Measurements from ENCODE around the gene TIMM22. TPM values are rescaled to one million over a fixed set of nuclear protein-coding genes. Genes with fewer than 3 reads are reported as not detected.

Gene TIMM22
- total and polyA plus RNA-seq, 2 donors (not counting 3 experiments of a cell fraction or from before 2014, with no cell fraction given): 19.0 to 19.6 TPM

- DNase-seq (ENCODE audit: low read depth, low spot score): peak; percentile 84
- no peak overlapping the region for H3K4me2 ChIP-seq (ENCODE audit: insufficient read depth, low read length)
- CTCF ChIA-PET: interaction anchor here (0.8 to 5.5 kb wide), 5 partner anchors 17 to 148 kb away, joined by 3 to 39 read pairs (median 4); partner anchors contain the start of gene TIMM22
These were observed 42.7 kb downstream of the TIMM22 start for GRCh38 chr17:1039511-1040215.

DNA sequence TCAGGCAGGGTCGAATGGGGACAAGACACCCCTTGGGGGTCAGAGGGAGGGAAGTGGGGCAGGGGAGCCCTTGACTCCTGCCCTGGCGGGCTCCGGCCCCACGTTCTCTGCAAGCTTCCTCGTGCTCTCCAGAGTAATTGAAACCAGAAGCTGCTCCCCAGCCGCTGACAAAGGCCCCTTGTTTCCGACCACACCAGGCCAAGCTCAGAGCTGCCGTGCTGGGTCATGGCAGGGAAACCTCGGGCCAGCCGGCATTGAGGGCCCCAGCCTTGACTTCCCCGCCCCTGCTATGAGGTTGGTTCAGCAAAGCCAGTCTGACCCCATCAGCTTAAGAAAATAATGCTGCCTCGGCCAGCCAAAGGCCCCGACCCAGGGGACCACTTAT is 43.3 kb downstream of the TIMM22 start:
- TF ChIP-seq JUN (IDR thresholded peaks at IDR 0.05; ENCODE audit: borderline replicate concordance, insufficient read depth, insufficient read length, low read depth) (no peak), EZH2 (IDR thresholded peaks at IDR 0.05; ENCODE audit: borderline replicate concordance, low read depth, low read length, severe bottlenecking) (no peak), MYC (IDR thresholded peaks at IDR 0.05; ENCODE audit: low read depth, low read length) (no peak), POLR2A (IDR thresholded peaks at IDR 0.05; ENCODE audit: low read depth, low read length) (no peak), MAX (IDR thresholded peaks at IDR 0.05; ENCODE audit: insufficient read depth, insufficient read length) (no peak), POLR2AphosphoS5 (IDR thresholded peaks at IDR 0.05; ENCODE audit: insufficient read depth, low read depth, low read length) (no peak), GATA2 (IDR thresholded peaks at IDR 0.05; ENCODE audit: insufficient read depth, insufficient read length, low read depth, low read length) (no peak), FOS (IDR thresholded peaks at IDR 0.05; ENCODE audit: borderline replicate concordance, insufficient read depth, low read length) (no peak)
- TF ChIP-seq, protein P1, sequence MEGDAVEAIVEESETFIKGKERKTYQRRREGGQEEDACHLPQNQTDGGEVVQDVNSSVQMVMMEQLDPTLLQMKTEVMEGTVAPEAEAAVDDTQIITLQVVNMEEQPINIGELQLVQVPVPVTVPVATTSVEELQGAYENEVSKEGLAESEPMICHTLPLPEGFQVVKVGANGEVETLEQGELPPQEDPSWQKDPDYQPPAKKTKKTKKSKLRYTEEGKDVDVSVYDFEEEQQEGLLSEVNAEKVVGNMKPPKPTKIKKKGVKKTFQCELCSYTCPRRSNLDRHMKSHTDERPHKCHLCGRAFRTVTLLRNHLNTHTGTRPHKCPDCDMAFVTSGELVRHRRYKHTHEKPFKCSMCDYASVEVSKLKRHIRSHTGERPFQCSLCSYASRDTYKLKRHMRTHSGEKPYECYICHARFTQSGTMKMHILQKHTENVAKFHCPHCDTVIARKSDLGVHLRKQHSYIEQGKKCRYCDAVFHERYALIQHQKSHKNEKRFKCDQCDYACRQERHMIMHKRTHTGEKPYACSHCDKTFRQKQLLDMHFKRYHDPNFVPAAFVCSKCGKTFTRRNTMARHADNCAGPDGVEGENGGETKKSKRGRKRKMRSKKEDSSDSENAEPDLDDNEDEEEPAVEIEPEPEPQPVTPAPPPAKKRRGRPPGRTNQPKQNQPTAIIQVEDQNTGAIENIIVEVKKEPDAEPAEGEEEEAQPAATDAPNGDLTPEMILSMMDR (IDR thresholded peaks at IDR 0.05; ENCODE audit: extremely low read depth in 1 of 2, insufficient read depth in 1 of 2, low read depth in 1 of 2, low read length in 2 of 2): no peak
- DNase-seq (ENCODE audit: low read depth, low spot score) (no peak), FAIRE-seq (no peak)
- Histone ChIP-seq H3K4me1 (ENCODE audit: control insufficient read depth, extremely low read depth, insufficient read depth, low read length) (peaks cover 30% of the 10 kb centered on the region), H3K36me3 (ENCODE audit: control insufficient read depth in 2 of 2, extremely low read depth in 1 of 2, insufficient read depth in 2 of 2, low read length in 2 of 2) (no peaks in the 10 kb centered on the region), H3K9me1 (replicated peaks; ENCODE audit: control insufficient read depth, extremely low read depth, insufficient read depth, low read length) (no peaks in the 10 kb centered on the region), H3K4me2 (ENCODE audit: insufficient read depth, low read length) (peak overlapping the region; percentile 18), H4K20me1 (replicated peaks; ENCODE audit: control insufficient read depth, extremely low read depth, insufficient read depth, low read length) (no peaks in the 10 kb centered on the region), H3K79me2 (ENCODE audit: control insufficient read depth, insufficient read depth, low read length) (peaks cover 20% of the 10 kb centered on the region), H3K4me3 (replicated peaks in 1 of 3; ENCODE audit: insufficient read depth in 1 of 3, low read depth in 1 of 3, low read length in 3 of 3) (no peak overlapping the region), H3K27me3 (ENCODE audit: control insufficient read depth in 2 of 2, insufficient read depth in 2 of 2, low read length in 2 of 2) (no peaks in the 10 kb centered on the region), H3K9ac (replicated peaks; ENCODE audit: extremely low read depth, insufficient read depth, low read length) (peak overlapping the region; percentile 66), H2AFZ (ENCODE audit: low read depth, low read length) (no peak overlapping the region), H3K9me3 (replicated peaks; ENCODE audit: control insufficient read depth, insufficient read depth, low read length) (no peaks in the 10 kb centered on the region), H3K27ac (ENCODE audit: insufficient read depth, low read depth, low read length) (peak overlapping the region; percentile 80)
- BruUV-seq (replicated peaks): no TSS peak
- CTCF ChIA-PET: interaction anchor here (1.0 to 5.5 kb wide), 4 partner anchors 16 to 44 kb away, joined by 3 to 39 read pairs (median 14); partner anchors contain the start of gene TIMM22
- POLR2A ChIA-PET: no interaction called here
- intact Hi-C loops (cut with micrococcal nuclease) (no loop called here), dilution Hi-C loops (cut with MboI; ENCODE audit: extremely low pct_ligation_motif_present, low sequenced_read_pairs) (no loop called here)

More at GRCh38 chr17:1039511-1040215, 42.7 kb downstream of the TIMM22 start:
- no peaks in the 10 kb centered on the region for H4K20me1 ChIP-seq (replicated peaks; ENCODE audit: control insufficient read depth, extremely low read depth, insufficient read depth, low read length)
- peak overlapping the region; percentile 66 for H3K9ac ChIP-seq (replicated peaks; ENCODE audit: extremely low read depth, insufficient read depth, low read length)
- no peak overlapping the region for H3K4me3 ChIP-seq (replicated peaks in 1 of 3; ENCODE audit: insufficient read depth in 1 of 3, low read depth in 1 of 3, low read length in 3 of 3)
- no peaks in the 10 kb centered on the region for H3K27me3 ChIP-seq (ENCODE audit: control insufficient read depth in 2 of 2, insufficient read depth in 2 of 2, low read length in 2 of 2)
- FAIRE-seq: peak; percentile 96
- peaks cover 30% of the 10 kb centered on the region for H3K4me1 ChIP-seq (ENCODE audit: control insufficient read depth, extremely low read depth, insufficient read depth, low read length)
- H3K9me3 ChIP-seq (replicated peaks; ENCODE audit: control insufficient read depth, insufficient read depth, low read length): no peaks in the 10 kb centered on the region
- BruUV-seq (replicated peaks): no TSS peak
- dilution Hi-C loops (cut with MboI; ENCODE audit: extremely low pct_ligation_motif_present, low sequenced_read_pairs): no loop called here
- TF ChIP-seq FOS (IDR thresholded peaks at IDR 0.05; ENCODE audit: borderline replicate concordance, insufficient read depth, low read length): no peak
- TF ChIP-seq MYC (IDR thresholded peaks at IDR 0.05; ENCODE audit: low read depth, low read length): peak; percentile 77
- TF ChIP-seq GATA2 (IDR thresholded peaks at IDR 0.05; ENCODE audit: insufficient read depth, insufficient read length, low read depth, low read length): no peak
- peak; percentile 78 for TF ChIP-seq MAX (IDR thresholded peaks at IDR 0.05; ENCODE audit: insufficient read depth, insufficient read length)
- TF ChIP-seq POLR2AphosphoS5 (IDR thresholded peaks at IDR 0.05; ENCODE audit: insufficient read depth, low read depth, low read length): peak; percentile 70
- intact Hi-C loops (cut with micrococcal nuclease): loop anchor here (1.0 to 2.0 kb wide), 2 partner anchors 17 to 34 kb away; no protein-coding TSS in a partner anchor
- H3K27ac ChIP-seq (ENCODE audit: insufficient read depth, low read depth, low read length): peak overlapping the region; percentile 80
- no peaks in the 10 kb centered on the region for H3K36me3 ChIP-seq (ENCODE audit: control insufficient read depth in 2 of 2, extremely low read depth in 1 of 2, insufficient read depth in 2 of 2, low read length in 2 of 2)
- POLR2A ChIA-PET: interaction anchor here (1.0 kb wide), 1 partner anchor 37 kb away, joined by 3 read pairs; no protein-coding TSS in a partner anchor
- H3K9me1 ChIP-seq (replicated peaks; ENCODE audit: control insufficient read depth, extremely low read depth, insufficient read depth, low read length): no peaks in the 10 kb centered on the region
- H2AFZ ChIP-seq (ENCODE audit: low read depth, low read length): peak overlapping the region; percentile 47
- peaks cover 20% of the 10 kb centered on the region for H3K79me2 ChIP-seq (ENCODE audit: control insufficient read depth, insufficient read depth, low read length)
